Upper lobe of left lung (tissue), 4 donors: ENCODE results near the gene RFT1.

Experiments used
- CTCF ChIP-seq, 6 experiments: fragments of 450-650 bp in 4 of 6; fragments of 200-600 bp in 2 of 6; sonication (generic) in 2 of 6; IDR thresholded peaks; one replicate each; pipeline ENCODE4 v1.5.1; 2016 to 2019; ENCODE audit warnings: antibody characterized with exemption in 6 of 6
- POLR2A ChIP-seq, 4 donors: fragments of 450-650 bp; IDR thresholded peaks; one replicate each; pipeline ENCODE4 v1.5.1; 2016 to 2017; ENCODE audit warnings: antibody characterized with exemption in 4 of 4, mild to moderate bottlenecking in 2 of 4
- POLR2AphosphoS5 ChIP-seq, 2 donors: sonication (generic); formaldehyde crosslinking; IDR thresholded peaks; one replicate each; pipeline ENCODE4 v1.5.1; 2017; ENCODE audit warnings: antibody characterized with exemption in 2 of 2

- TF ChIP-seq CTCF (IDR thresholded peaks at IDR 0.05) = no peak
- TF ChIP-seq POLR2AphosphoS5 (IDR thresholded peaks at IDR 0.05) = no peak
- TF ChIP-seq POLR2A (IDR thresholded peaks at IDR 0.05) = no peak
Measured at GRCh38 chr3:53171064-53171418, 40.8 kb upstream of the RFT1 start.
